IMR-90 (cell line): ENCODE results near the gene CTNNA2. TPM values are rescaled to one million over a fixed set of nuclear protein-coding genes. Genes with fewer than 3 reads are reported as not detected.

Source experiments
- ATAC-seq: fragments of 200-7000 bp; cut with Tn5 transposase; 2 replicates; pipeline ENCODE4 v1.9.1; 2020; ENCODE audit warnings: low read depth, mild to moderate bottlenecking, moderate library complexity
- BruUV-seq: library from RNA; stranded (reverse); fragments of 400-500 nt; replicated peaks from 2 replicates; lab custom pipeline; 2021; lab: Mats Ljungman, UMichigan
- CTCF ChIA-PET: fragments of 300-600 bp; formaldehyde crosslinking; extraction: SDS; loops from one replicate; lab custom pipeline; 2021; ENCODE audit warnings: antibody characterized with exemption; lab: Yijun Ruan, JAX
- POLR2A ChIA-PET: fragments of 300-600 bp; sonication (Branson Sonifier 250); formaldehyde crosslinking; loops from one replicate; lab custom pipeline; 2022; ENCODE audit warnings: antibody characterized with exemption; ENCODE audit not compliant: unreplicated experiment; lab: Charles Lee
- DNase-seq: peaks from one replicate; pipeline ENCODE4 v3.0.0; 2013
- H2AFZ ChIP-seq: replicated peaks from 2 replicates; pipeline ENCODE3; 2013; ENCODE audit warnings: low read length, mild to moderate bottlenecking; ENCODE audit not compliant: poor library complexity
- H2AK5ac ChIP-seq: 2 replicates; pipeline ENCODE4 v1.6.1; 2013; ENCODE audit warnings: low read depth, low read length, inconsistent platforms
- H2AK9ac ChIP-seq: replicated peaks from 2 replicates; pipeline ENCODE3; 2013; ENCODE audit warnings: mild to moderate bottlenecking, low read depth, low read length, moderate library complexity; ENCODE audit not compliant: poor library complexity
- H2BK120ac ChIP-seq: 2 replicates; pipeline ENCODE4 v1.6.1; 2013; ENCODE audit warnings: low read depth, low read length, inconsistent platforms
- H2BK15ac ChIP-seq: 3 replicates; pipeline ENCODE4 v1.6.1; 2013; ENCODE audit warnings: low read depth, low read length, inconsistent platforms
- H2BK20ac ChIP-seq: 2 replicates; pipeline ENCODE4 v1.6.1; 2013; ENCODE audit warnings: low read depth, mild to moderate bottlenecking, inconsistent platforms, low read length, moderate library complexity
- H2BK5ac ChIP-seq: 2 replicates; pipeline ENCODE4 v1.6.1; 2013; ENCODE audit warnings: mild to moderate bottlenecking, low read depth, low read length, inconsistent platforms; ENCODE audit not compliant: poor library complexity, severe bottlenecking
- H3K14ac ChIP-seq: replicated peaks from 2 replicates; pipeline ENCODE4 v1.6.1; 2013; ENCODE audit warnings: low read depth, low read length, inconsistent platforms
- H3K18ac ChIP-seq: 2 replicates; pipeline ENCODE4 v1.6.1; 2013; ENCODE audit warnings: low read depth, low read length, control low read depth
- H3K23ac ChIP-seq: 2 replicates; pipeline ENCODE4 v1.6.1; 2013; ENCODE audit warnings: low read depth, low read length, inconsistent platforms
- H3K27ac ChIP-seq: 2 replicates; pipeline ENCODE4 v1.5.1; 2013; ENCODE audit warnings: mild to moderate bottlenecking, control low read depth, low read length; ENCODE audit not compliant: insufficient read depth
- H3K27me3 ChIP-seq: 2 replicates; pipeline ENCODE4 v1.6.1; 2013; ENCODE audit warnings: low read length; ENCODE audit not compliant: control insufficient read depth, insufficient read depth
- H3K36me3 ChIP-seq: 2 replicates; pipeline ENCODE4 v1.6.1; 2013; ENCODE audit warnings: low read length, mixed read lengths; ENCODE audit not compliant: control insufficient read depth, insufficient read depth
- H3K4ac ChIP-seq: 2 replicates; pipeline ENCODE4 v1.6.1; 2013; ENCODE audit warnings: low read depth, low read length, inconsistent platforms
- H3K4me1 ChIP-seq: 2 replicates; pipeline ENCODE4 v1.6.1; 2013; ENCODE audit warnings: low read length, mixed read lengths; ENCODE audit not compliant: control insufficient read depth, insufficient read depth
- H3K4me2 ChIP-seq: 2 replicates; pipeline ENCODE4 v1.6.1; 2013; ENCODE audit warnings: low read depth, mild to moderate bottlenecking, control low read depth, low read length, moderate library complexity
- H3K4me3 ChIP-seq: 2 replicates; pipeline ENCODE4 v1.5.1; 2013; ENCODE audit warnings: low read depth, mild to moderate bottlenecking, control low read depth, low read length, moderate library complexity; ENCODE audit not compliant: insufficient read depth
- H3K56ac ChIP-seq: 2 replicates; pipeline ENCODE4 v1.6.1; 2013; ENCODE audit warnings: low read length, inconsistent platforms; ENCODE audit not compliant: insufficient read depth; ENCODE audit errors: extremely low read depth
- H3K79me1 ChIP-seq, 2 experiments: 2 replicates each; pipeline ENCODE4 v1.6.1; 2013; ENCODE audit warnings: low read length in 2 of 2, inconsistent platforms in 1 of 2, low read depth in 1 of 2
- H3K9ac ChIP-seq: 2 replicates; pipeline ENCODE4 v1.6.1; 2013; ENCODE audit warnings: low read depth, low read length, control low read depth
- H3K9me1 ChIP-seq: 2 replicates; pipeline ENCODE4 v1.6.1; 2013; ENCODE audit warnings: low read length, inconsistent platforms; ENCODE audit not compliant: insufficient read depth
- H3K9me3 ChIP-seq: 2 replicates; pipeline ENCODE4 v1.6.1; 2013; ENCODE audit warnings: low read length; ENCODE audit not compliant: control insufficient read depth, insufficient read depth
- H4K20me1 ChIP-seq: 2 replicates; pipeline ENCODE4 v1.6.1; 2013; ENCODE audit warnings: low read length, inconsistent platforms; ENCODE audit not compliant: insufficient read depth
- H4K5ac ChIP-seq: 2 replicates; pipeline ENCODE4 v1.6.1; 2013; ENCODE audit warnings: mild to moderate bottlenecking, low read depth, low read length, control low read depth
- H4K8ac ChIP-seq, 2 experiments: 2 replicates each; pipeline ENCODE4 v1.6.1; 2013; ENCODE audit warnings: low read depth in 2 of 2, low read length in 2 of 2, control low read depth in 1 of 2, inconsistent platforms in 1 of 2
- H4K91ac ChIP-seq: 2 replicates; pipeline ENCODE4 v1.6.1; 2013; ENCODE audit warnings: low read depth, low read length, inconsistent platforms; ENCODE audit not compliant: insufficient read depth
- CEBPB ChIP-seq: IDR thresholded peaks from 2 replicates; pipeline ENCODE4 v1.6.1; 2012; ENCODE audit warnings: low read depth, low read length, improper control_type of control experiment
- CHD1 ChIP-seq: IDR thresholded peaks from 2 replicates; pipeline ENCODE4 v1.6.1; 2012; ENCODE audit warnings: low read depth, low read length, improper control_type of control experiment
- FOS ChIP-seq: fragments of 150-350 bp; IDR thresholded peaks from 2 replicates; pipeline ENCODE4 v1.6.1; 2016; ENCODE audit warnings: low read depth, low read length
- MAFK ChIP-seq: IDR thresholded peaks from 2 replicates; pipeline ENCODE4 v1.6.1; 2012; ENCODE audit warnings: low read depth, low read length, improper control_type of control experiment
- MAZ ChIP-seq: IDR thresholded peaks from 2 replicates; pipeline ENCODE4 v1.6.1; 2012; ENCODE audit warnings: low read depth, mild to moderate bottlenecking, low read length, improper control_type of control experiment, moderate library complexity, borderline replicate concordance
- MXI1 ChIP-seq: IDR thresholded peaks from 2 replicates; pipeline ENCODE4 v1.6.1; 2012; ENCODE audit warnings: low read depth, mild to moderate bottlenecking, low read length, moderate library complexity, borderline replicate concordance
- NFE2L2 ChIP-seq: fragments of 150-350 bp; IDR thresholded peaks from 2 replicates; pipeline ENCODE4 v1.6.1; 2016; ENCODE audit warnings: low read depth, mild to moderate bottlenecking, low read length
- POLR2A ChIP-seq: IDR thresholded peaks from 2 replicates; pipeline ENCODE4 v1.6.1; 2012; ENCODE audit warnings: mild to moderate bottlenecking, low read depth, low read length
- RAD21 ChIP-seq: IDR thresholded peaks from 2 replicates; pipeline ENCODE4 v1.6.1; 2012; ENCODE audit warnings: low read length, improper control_type of control experiment
- RCOR1 ChIP-seq: IDR thresholded peaks from 2 replicates; pipeline ENCODE4 v1.6.1; 2012; ENCODE audit warnings: mild to moderate bottlenecking, low read length, improper control_type of control experiment; ENCODE audit not compliant: insufficient replicate concordance
- RFX5 ChIP-seq: IDR thresholded peaks from 2 replicates; pipeline ENCODE4 v1.8.0; 2012; ENCODE audit warnings: low read depth, mild to moderate bottlenecking, low read length, moderate library complexity
- SMC3 ChIP-seq: fragments of 150-350 bp; IDR thresholded peaks from 2 replicates; pipeline ENCODE4 v1.6.1; 2016; ENCODE audit warnings: low read depth, mild to moderate bottlenecking, antibody characterized with exemption, low read length, moderate library complexity
- WGBS, 2 experiments: methylation state at CpG; one replicate each; pipeline versions ENCODE4 v1.1.5 to v1.1.7; 2013; ENCODE audit warnings: missing lambda C conversion rate in 2 of 2; ENCODE audit not compliant: insufficient read length in 1 of 2; ENCODE audit errors: extremely low coverage in 2 of 2; 5-methylcytosine and 5-hydroxymethylcytosine counted together
- dilution Hi-C: fragments of 300-500 bp; cut with HindIII; formaldehyde crosslinking; loops from one replicate; pipeline ENCODE4 v1.14.3; 2018; ENCODE audit warnings: low sequenced_read_pairs; ENCODE audit not compliant: unreplicated experiment
- in situ Hi-C: fragments of 300-500 bp; cut with MboI; formaldehyde crosslinking; loops from 3 replicates; pipeline ENCODE4 v1.14.3; 2019; ENCODE audit warnings: low sequenced_read_pairs, inconsistent platforms, mixed read lengths
- intact Hi-C: fragments of 100-400 bp; cut with micrococcal nuclease; formaldehyde crosslinking; loops from 2 replicates; pipeline ENCODE4 v1.10.0; 2022
- polyA plus RNA-seq, 3 experiments: library from polyadenylated mRNA; depleted of rRNA; stranded (reverse); fragments of >200 nt; gene quantifications; 2 replicates each; pipeline ENCODE4 v1.2.3, GENCODE V29; 2012; ENCODE audit warnings: low replicate concordance in 1 of 3
- total RNA-seq: library from RNA; depleted of rRNA; stranded (reverse); fragments of >200 nt; gene quantifications from 2 replicates; pipeline ENCODE4 v1.2.3, GENCODE V29; 2012
- TF ChIP-seq, protein P1 (sequence below): fragments of 150-350 bp; IDR thresholded peaks from 2 replicates; pipeline ENCODE4 v1.6.1; 2016; ENCODE audit warnings: low read depth, mild to moderate bottlenecking, low read length, moderate library complexity, borderline replicate concordance
- TF ChIP-seq, protein P2 (sequence below): fragments of 150-350 bp; IDR thresholded peaks from 2 replicates; pipeline ENCODE4 v1.6.1; 2017; ENCODE audit warnings: mild to moderate bottlenecking, antibody characterized with exemption, low read length, low read depth
- TF ChIP-seq, protein P3 (sequence below): conservative IDR thresholded peaks from 2 replicates; pipeline ENCODE4 v1.5.1; 2012; ENCODE audit warnings: mild to moderate bottlenecking, low read depth, low read length, improper control_type of control experiment

The CTNNA2 gene
- total and polyA plus RNA-seq, 2 of the 4 experiments (the other 2 are of a cell fraction), result not detected

DNA sequence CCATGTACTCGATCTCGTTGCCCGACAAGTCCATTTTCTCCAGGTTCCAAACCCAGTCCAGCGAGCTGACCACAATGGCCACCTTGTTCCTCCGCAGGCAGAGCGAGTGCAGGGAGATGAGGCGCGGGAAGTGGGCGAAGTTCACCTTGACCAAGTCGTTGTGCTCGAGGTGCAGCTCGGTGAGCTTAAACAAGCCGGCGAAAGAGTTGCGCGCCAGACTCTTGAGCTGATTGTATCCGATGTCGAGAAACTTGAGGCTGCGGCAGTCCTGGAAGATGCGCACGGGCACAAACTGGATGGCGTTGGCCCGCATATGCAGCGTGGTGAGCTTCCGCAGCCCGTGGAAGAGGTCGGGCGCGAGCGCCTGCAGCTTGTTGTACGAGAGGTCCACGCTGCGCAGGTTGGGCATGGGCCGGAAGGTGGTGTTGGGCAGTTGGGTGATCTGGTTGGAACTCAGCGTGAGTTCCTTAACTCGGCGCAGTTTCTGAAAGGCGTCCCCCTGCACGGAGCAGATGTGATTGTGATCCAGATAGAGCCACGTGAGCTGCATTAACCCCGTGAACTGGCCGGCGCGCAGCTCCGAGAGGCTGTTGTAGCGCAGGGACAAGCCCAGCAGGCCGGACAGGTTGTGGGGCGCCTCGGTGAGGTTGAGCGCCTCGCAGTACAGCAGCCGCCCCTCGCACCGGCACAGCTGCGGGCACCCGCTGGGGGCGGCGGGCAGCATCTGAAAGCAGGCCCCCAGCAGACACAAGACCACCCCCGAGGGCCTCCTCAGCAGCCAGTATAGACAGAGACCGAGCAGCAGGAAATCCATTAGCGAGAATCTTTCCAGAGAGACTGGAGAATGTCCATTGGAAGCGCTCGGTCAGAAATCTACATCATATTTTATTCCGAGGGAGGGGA is 790.4 kb downstream of the CTNNA2 start:
- Histone ChIP-seq H3K4ac (no peak overlapping the region), H3K4me1 (no peaks in the 10 kb centered on the region), H2BK15ac (no peak overlapping the region), H3K56ac (no peak overlapping the region), H3K79me1 (no peaks in the 10 kb centered on the region), H4K5ac (no peak overlapping the region), H4K91ac (no peak overlapping the region), H2AFZ (peak overlapping the region; percentile 58), H2BK5ac (no peak overlapping the region), H3K27me3 (peaks cover 42% of the 10 kb centered on the region), H3K4me2 (no peak overlapping the region; the same call in 1 of the 2 replicates), H2AK9ac (no peak overlapping the region), H4K8ac (no peak overlapping the region), H2BK20ac (no peak overlapping the region), H3K9me3 (no peaks in the 10 kb centered on the region), H3K9ac (no peak overlapping the region), H3K14ac (no peak overlapping the region), H3K4me3 (no peak overlapping the region), H2BK120ac (no peak overlapping the region), H3K23ac (no peak overlapping the region), H3K9me1 (no peaks in the 10 kb centered on the region), H2AK5ac (no peak overlapping the region), H3K18ac (no peak overlapping the region), H4K20me1 (no peaks in the 10 kb centered on the region), H3K36me3 (no peaks in the 10 kb centered on the region), H3K27ac (no peak overlapping the region)
- DNase-seq (no peak), ATAC-seq (no peak)
- in situ Hi-C loops (no loop called here), dilution Hi-C loops (no loop called here), intact Hi-C loops (no loop called here)
- ChIA-PET POLR2A (no interaction called here), CTCF (no interaction called here)
- BruUV-seq, result no TSS peak
- WGBS, 2 experiments, result 3% methylated on average over 41 of the region's 64 CpGs; no CpG with 5 or more reads in 1 of the 2 experiments
- TF ChIP-seq POLR2A, result no peak
- no peak for TF ChIP-seq SMC3
- no peak for TF ChIP-seq CEBPB
- TF ChIP-seq, protein P1, sequence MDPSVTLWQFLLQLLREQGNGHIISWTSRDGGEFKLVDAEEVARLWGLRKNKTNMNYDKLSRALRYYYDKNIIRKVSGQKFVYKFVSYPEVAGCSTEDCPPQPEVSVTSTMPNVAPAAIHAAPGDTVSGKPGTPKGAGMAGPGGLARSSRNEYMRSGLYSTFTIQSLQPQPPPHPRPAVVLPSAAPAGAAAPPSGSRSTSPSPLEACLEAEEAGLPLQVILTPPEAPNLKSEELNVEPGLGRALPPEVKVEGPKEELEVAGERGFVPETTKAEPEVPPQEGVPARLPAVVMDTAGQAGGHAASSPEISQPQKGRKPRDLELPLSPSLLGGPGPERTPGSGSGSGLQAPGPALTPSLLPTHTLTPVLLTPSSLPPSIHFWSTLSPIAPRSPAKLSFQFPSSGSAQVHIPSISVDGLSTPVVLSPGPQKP, result no peak
- no peak for TF ChIP-seq RCOR1
- TF ChIP-seq FOS, result no peak
- TF ChIP-seq, protein P2, sequence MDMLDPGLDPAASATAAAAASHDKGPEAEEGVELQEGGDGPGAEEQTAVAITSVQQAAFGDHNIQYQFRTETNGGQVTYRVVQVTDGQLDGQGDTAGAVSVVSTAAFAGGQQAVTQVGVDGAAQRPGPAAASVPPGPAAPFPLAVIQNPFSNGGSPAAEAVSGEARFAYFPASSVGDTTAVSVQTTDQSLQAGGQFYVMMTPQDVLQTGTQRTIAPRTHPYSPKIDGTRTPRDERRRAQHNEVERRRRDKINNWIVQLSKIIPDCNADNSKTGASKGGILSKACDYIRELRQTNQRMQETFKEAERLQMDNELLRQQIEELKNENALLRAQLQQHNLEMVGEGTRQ, result no peak
- no peak for TF ChIP-seq NFE2L2
- TF ChIP-seq, protein P3, sequence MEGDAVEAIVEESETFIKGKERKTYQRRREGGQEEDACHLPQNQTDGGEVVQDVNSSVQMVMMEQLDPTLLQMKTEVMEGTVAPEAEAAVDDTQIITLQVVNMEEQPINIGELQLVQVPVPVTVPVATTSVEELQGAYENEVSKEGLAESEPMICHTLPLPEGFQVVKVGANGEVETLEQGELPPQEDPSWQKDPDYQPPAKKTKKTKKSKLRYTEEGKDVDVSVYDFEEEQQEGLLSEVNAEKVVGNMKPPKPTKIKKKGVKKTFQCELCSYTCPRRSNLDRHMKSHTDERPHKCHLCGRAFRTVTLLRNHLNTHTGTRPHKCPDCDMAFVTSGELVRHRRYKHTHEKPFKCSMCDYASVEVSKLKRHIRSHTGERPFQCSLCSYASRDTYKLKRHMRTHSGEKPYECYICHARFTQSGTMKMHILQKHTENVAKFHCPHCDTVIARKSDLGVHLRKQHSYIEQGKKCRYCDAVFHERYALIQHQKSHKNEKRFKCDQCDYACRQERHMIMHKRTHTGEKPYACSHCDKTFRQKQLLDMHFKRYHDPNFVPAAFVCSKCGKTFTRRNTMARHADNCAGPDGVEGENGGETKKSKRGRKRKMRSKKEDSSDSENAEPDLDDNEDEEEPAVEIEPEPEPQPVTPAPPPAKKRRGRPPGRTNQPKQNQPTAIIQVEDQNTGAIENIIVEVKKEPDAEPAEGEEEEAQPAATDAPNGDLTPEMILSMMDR, result no peak
- TF ChIP-seq RAD21, result no peak
- TF ChIP-seq RFX5, result no peak
- no peak for TF ChIP-seq MAFK
- no peak for TF ChIP-seq CHD1
- no peak for TF ChIP-seq MAZ
- no peak for TF ChIP-seq MXI1
